ENCODE data around the gene CHMP3. TPM values are rescaled to one million over a fixed set of nuclear protein-coding genes. Genes with fewer than 3 reads are reported as not detected.
A peak's percentile ranks its signal among the peaks of the same experiment; 100 is the strongest.

The CHMP3 gene
- 10 to 100 TPM; 64.6 to 89.4 TPM for total RNA-seq
- 163 TPM for polyA plus RNA-seq (ENCODE audit: insufficient read depth, low read depth, low replicate concordance)
- long read RNA-seq, donor 1, transcript CHMP3-201 (6 exons, 3,171 nt), result major isoform, 49 of 55 reads
- long read RNA-seq, donor 1, partial matches to known transcripts, result 0 of 55 reads
- long read RNA-seq, donor 1, other reads (novel, unspliced or antisense), result 0 of 55 reads
- long read RNA-seq, donor 2, transcript CHMP3-203 (5 exons, 1,099 nt), result minor isoform, 6 of 43 reads
- long read RNA-seq, donor 2, transcript CHMP3-201 (6 exons, 3,171 nt), result major isoform, 19 of 43 reads
- long read RNA-seq, donor 2, partial matches to known transcripts, result 16 of 43 reads
- long read RNA-seq, donor 2, other reads (novel, unspliced or antisense), result 0 of 43 reads

DNA sequence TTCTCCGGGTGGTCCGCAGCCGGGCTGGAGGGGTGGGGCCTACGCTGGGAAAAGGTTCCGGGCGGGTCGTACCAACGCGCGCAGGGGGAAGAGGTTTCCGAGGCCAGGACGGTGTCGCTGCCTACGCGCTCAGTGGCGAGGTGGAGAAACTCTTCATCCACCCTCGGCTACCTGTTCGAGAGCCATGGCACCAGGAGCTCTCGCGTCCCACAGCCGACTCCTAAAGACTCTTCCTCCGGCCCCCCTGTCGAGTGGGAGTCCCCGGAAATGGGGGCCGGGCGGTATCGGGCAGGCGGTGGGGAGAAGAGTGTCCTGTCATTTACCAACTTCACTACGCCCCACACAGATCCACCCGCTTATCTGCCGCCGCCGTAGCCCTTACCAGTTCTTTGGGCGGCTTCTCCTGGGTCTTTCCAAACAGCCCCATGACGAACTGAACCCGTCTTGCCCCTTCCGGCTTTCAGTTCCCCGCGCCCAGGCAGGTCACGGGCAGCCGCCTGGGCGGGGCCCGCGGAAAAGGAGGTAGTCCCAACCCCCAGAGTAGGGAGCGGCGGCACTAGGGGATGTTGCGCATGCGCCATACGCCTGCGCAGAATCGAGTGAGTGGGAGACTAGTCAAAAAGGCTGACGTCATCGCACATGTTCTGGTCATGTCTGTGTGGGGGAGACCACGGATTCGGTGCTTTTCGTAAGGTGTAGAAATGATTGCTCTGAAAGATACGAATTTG, at the start of gene CHMP3:
TSS of gene CHMP3 (minus strand) at position 522 of the 728 bp plus-strand sequence. CDS start at position 427, 95 bp downstream.
- Histone ChIP-seq H3K27ac (peak within 1 kb of the TSS; percentile 99), H3K36me3 (ENCODE audit: low read depth, missing control alignments) (no peaks in the 10 kb centered on the region), H3K4me3 (peak within 1 kb of the TSS; percentile 85 to 91), H3K4me1 (peaks cover 12% of the 10 kb centered on the region), H3K9me3 (no peaks in the 10 kb centered on the region), H3K27me3 (no peaks in the 10 kb centered on the region)
- DNase-seq, result peak; percentile 96
- no peak for TF ChIP-seq CTCF (IDR thresholded peaks at IDR 0.05)
- peak; percentile 34 for TF ChIP-seq POLR2A (IDR thresholded peaks at IDR 0.05)
- 0% methylated on average over 33 to 55 of the region's 57 CpGs for WGBS, 2 donors
- intact Hi-C loops (cut with DNase I; ENCODE audit: low total_unique reads), result no loop called here

GRCh38 chr2:86610871-86611270, 47.6 kb upstream of the CHMP3 start:
- no peak for TF ChIP-seq POLR2A (IDR thresholded peaks at IDR 0.05)
- TF ChIP-seq CTCF (IDR thresholded peaks at IDR 0.05), result no peak

GRCh38 chr2:86608832-86609410, 45.7 kb upstream of the CHMP3 start:
- TF ChIP-seq CTCF (IDR thresholded peaks at IDR 0.05) (no peak), POLR2A (IDR thresholded peaks at IDR 0.05) (no peak)
- Histone ChIP-seq H3K4me1 (no peaks in the 10 kb centered on the region), H3K36me3 (ENCODE audit: low read depth, missing control alignments) (peaks cover 6% of the 10 kb centered on the region), H3K27me3 (no peaks in the 10 kb centered on the region), H3K9me3 (no peaks in the 10 kb centered on the region), H3K27ac (no peak overlapping the region), H3K4me3 (no peak overlapping the region)
- DNase-seq, result no peak
- WGBS, 2 donors, result 83 to 89% methylated on average over 2 of the region's 2 CpGs
- intact Hi-C loops (cut with DNase I; ENCODE audit: low total_unique reads), result no loop called here

More at GRCh38 chr2:86610871-86611270, 47.6 kb upstream of the CHMP3 start:
- 93 to 97% methylated on average over 1 of the region's 1 CpG for WGBS, 2 donors
- Histone ChIP-seq H3K9me3 (no peaks in the 10 kb centered on the region), H3K4me1 (no peaks in the 10 kb centered on the region), H3K27ac (no peak overlapping the region), H3K4me3 (no peak overlapping the region), H3K36me3 (ENCODE audit: low read depth, missing control alignments) (peaks cover 6% of the 10 kb centered on the region), H3K27me3 (no peaks in the 10 kb centered on the region)
- DNase-seq, result no peak
- intact Hi-C loops (cut with DNase I; ENCODE audit: low total_unique reads), result no loop called here

DNA sequence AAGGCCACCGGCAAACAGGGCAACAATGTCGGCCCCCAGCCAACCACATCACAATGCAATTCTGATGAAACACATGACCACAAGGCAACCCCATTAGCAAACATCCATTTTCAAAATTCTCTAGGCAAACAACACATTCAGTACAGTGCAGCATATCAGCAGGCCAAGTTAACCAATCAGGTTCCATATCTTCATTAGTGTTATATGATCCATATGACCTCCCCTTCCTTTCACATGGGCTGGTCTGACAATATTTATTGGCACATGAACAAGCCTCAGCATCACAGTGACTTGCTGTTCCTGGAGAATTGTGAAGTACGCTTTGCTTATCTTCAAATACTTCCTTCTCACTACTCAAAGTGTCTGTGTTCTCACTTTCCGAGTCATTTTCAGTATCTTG, 40.7 kb upstream of the CHMP3 start:
- Histone ChIP-seq H3K36me3 (ENCODE audit: low read depth, missing control alignments) (no peaks in the 10 kb centered on the region), H3K4me1 (no peaks in the 10 kb centered on the region), H3K27me3 (no peaks in the 10 kb centered on the region), H3K27ac (no peak overlapping the region), H3K4me3 (no peak overlapping the region), H3K9me3 (no peaks in the 10 kb centered on the region)
- no peak for TF ChIP-seq POLR2A (IDR thresholded peaks at IDR 0.05)
- TF ChIP-seq CTCF (IDR thresholded peaks at IDR 0.05), result no peak
- intact Hi-C loops (cut with DNase I; ENCODE audit: low total_unique reads), result no loop called here
- 87 to 89% methylated on average over 4 of the region's 4 CpGs for WGBS, 2 donors
- no peak for DNase-seq

All from testis (tissue), 5 donors.